Astrocyte of the spinal cord (primary cell): ENCODE data around the gene VSX1.

Source experiments
- DNase-seq: peaks from one replicate; pipeline ENCODE4 v3.0.0; 2011; ENCODE audit warnings: low read depth, low spot score
- H3K4me3 ChIP-seq: 2 replicates; pipeline ENCODE4 v1.5.1; 2011; ENCODE audit warnings: low read depth, mild to moderate bottlenecking, low read length, moderate library complexity
- in situ Hi-C: cut with HindIII; loops from 2 replicates; pipeline ENCODE4 v1.10.0; 2017; ENCODE audit warnings: low sequenced_read_pairs
- TF ChIP-seq, protein P1 (sequence below): IDR thresholded peaks from 2 replicates; pipeline ENCODE4 v1.5.1; 2012; ENCODE audit warnings: low read depth, mild to moderate bottlenecking, low read length, inconsistent platforms

Gene VSX1

DNA sequence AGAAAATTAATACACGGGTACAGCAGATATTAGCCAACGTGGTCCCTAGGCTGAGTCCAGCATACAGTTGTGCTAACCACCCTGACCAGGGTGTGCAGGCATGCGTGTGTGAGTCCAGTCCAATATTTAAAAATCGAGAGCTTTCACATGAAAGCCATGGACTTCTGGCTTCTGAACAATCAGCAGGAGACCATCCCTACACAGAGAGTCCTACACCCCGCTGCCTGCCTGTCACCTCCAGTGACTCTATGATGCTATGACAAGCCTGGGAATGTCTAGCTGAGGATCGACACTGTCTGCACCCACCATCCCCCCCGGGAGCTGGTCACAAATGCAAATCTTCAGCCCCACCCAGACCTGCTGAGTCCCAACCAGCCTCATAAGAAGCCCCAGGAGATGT, 31.9 kb downstream of the VSX1 start:
- no peak overlapping the region for H3K4me3 ChIP-seq
- DNase-seq: no peak
- TF ChIP-seq, protein P1, sequence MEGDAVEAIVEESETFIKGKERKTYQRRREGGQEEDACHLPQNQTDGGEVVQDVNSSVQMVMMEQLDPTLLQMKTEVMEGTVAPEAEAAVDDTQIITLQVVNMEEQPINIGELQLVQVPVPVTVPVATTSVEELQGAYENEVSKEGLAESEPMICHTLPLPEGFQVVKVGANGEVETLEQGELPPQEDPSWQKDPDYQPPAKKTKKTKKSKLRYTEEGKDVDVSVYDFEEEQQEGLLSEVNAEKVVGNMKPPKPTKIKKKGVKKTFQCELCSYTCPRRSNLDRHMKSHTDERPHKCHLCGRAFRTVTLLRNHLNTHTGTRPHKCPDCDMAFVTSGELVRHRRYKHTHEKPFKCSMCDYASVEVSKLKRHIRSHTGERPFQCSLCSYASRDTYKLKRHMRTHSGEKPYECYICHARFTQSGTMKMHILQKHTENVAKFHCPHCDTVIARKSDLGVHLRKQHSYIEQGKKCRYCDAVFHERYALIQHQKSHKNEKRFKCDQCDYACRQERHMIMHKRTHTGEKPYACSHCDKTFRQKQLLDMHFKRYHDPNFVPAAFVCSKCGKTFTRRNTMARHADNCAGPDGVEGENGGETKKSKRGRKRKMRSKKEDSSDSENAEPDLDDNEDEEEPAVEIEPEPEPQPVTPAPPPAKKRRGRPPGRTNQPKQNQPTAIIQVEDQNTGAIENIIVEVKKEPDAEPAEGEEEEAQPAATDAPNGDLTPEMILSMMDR: no peak
- in situ Hi-C loops: no loop called here

GRCh38 chr20:25049261-25050060, 32.5 kb downstream of the VSX1 start:
- in situ Hi-C loops: no loop called here
- no peak for DNase-seq
- TF ChIP-seq, protein P1: no peak
- no peak overlapping the region for H3K4me3 ChIP-seq

DNA sequence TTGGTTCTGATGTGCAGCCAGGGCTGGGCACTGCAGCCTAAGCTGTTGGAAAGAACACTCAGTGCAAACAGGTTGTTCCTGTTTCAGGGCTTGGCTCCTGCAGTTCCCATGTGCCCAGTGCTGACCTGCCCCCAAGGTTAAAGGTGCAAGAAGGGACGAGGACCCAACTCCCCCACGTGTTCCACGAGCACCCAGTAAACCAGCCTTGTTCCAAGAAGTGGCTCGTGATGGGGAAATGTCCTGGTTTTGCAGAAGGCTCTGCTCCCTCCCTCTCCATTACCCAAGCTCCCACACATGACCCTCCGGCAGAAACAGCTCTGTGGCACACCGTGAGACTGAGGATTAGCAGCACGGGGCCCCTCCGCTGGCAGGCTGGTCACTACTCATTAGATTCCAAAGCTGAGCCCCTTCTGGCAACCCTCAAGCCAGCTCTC, 33.4 kb downstream of the VSX1 start:
- H3K4me3 ChIP-seq: no peak overlapping the region
- no peak for DNase-seq
- TF ChIP-seq, protein P1: no peak
- in situ Hi-C loops: no loop called here

DNA sequence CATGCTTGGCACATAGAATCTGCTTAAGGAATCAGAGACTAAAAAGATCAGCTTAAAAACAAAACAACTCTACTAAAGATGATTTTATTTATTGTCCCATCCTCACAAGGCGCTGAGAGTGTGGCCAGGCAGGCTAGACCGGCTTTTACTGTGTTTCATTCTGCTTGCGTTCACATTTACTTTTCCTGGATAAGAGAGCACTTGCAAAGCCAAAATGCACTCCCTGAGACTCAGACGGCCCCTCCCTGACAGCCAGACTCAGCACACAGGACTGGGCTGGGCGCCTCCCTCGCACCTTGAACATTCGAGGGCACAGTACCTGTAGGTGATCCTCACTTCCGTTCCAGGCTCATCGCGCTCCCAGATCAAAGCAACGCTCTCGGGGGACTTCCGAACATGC, 34.2 kb downstream of the VSX1 start:
- in situ Hi-C loops: no loop called here
- H3K4me3 ChIP-seq: no peak overlapping the region
- TF ChIP-seq, protein P1: no peak
- DNase-seq: no peak

DNA sequence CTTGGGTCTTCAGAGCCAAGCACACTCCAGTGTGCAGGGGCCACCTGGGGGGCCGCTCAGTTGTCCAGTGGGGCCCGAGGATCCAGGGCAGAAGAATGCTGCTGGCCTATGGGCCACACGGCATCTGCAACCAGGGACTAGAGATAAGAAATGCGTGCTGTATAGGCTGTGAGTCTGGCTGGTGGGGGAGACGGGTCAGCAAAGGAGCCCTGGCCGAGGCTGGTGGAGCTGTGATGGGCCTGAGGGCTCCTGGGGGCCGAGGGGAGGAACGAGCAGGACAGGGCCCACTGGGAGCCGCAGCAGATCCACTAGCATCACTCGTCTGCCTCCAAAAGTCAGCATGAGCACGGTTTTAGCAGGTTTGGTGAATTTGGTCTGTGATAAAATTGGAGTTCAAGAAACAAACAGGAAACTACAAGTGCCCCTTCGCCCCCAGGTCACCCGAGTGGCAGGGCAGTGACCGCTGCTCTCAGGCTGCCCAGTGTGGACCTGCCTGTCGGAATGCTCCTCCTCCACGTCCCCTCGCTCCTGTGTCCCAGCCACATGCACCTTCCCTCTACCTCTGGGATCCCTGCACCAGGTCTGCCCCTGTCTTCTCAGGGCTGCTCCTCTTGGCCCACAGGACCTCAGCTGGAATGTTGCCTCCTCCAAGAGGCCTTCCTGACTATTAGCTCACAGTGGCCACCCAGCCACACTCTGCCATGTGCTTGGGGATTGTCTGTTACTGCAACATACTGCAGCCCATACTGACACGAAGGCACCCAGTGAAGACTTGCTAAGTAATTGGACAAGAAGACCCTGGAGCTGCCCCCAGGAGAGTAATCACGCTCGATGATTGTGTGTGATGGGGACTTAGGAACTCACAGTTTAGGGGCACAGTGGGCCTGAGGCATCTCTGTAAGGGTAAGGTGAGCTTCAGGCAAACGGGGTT, 34.9 kb downstream of the VSX1 start:
- DNase-seq: no peak
- in situ Hi-C loops: no loop called here
- TF ChIP-seq, protein P1: no peak
- H3K4me3 ChIP-seq: no peak overlapping the region

- no peak overlapping the region for H3K4me3 ChIP-seq
- in situ Hi-C loops: no loop called here
- TF ChIP-seq, protein P1: no peak
- no peak for DNase-seq
These were observed 35.7 kb downstream of the VSX1 start for GRCh38 chr20:25046181-25046641.
